Activated T-helper 1 cell treated with Interleukin-2 at 50 U/mL for 16 hours (primary cell): ENCODE results near the gene PCDHGA9.
"Not testable (repeated sequence)": the region's sequence is repeated elsewhere in the genome, so short reads cannot be mapped to it uniquely, and the experiment has no call there.

Source experiments
- DNase-seq: peaks from one replicate; pipeline ENCODE4 v3.0.0-alpha.2; 2020; ENCODE audit warnings: low read depth

Gene PCDHGA9

GRCh38 chr5:141402553-141403243, at the start of gene PCDHGA9:
TSS of gene PCDHGA9 (plus strand) at chr5:141402778. CDS start at chr5:141402953, 175 bp downstream.
- DNase-seq, result no peak

GRCh38 chr5:141354900-141355469, 47.6 kb upstream of the PCDHGA9 start, which contains the start of gene PCDHGA4:
TSS of gene PCDHGA4 (plus strand) at chr5:141355021. CDS start at chr5:141355108, 87 bp downstream.
- no peak for DNase-seq

GRCh38 chr5:141355641-141356040, 46.9 kb upstream of the PCDHGA9 start:
- DNase-seq, result no peak

- DNase-seq, result no peak
Measured at GRCh38 chr5:141356133-141356532, 46.4 kb upstream of the PCDHGA9 start.

- no peak for DNase-seq
Measured at GRCh38 chr5:141356950-141357349, 45.6 kb upstream of the PCDHGA9 start.

GRCh38 chr5:141359790-141360426, 42.7 kb upstream of the PCDHGA9 start, which contains the start of gene PCDHGB2:
TSS of gene PCDHGB2 (plus strand) at chr5:141359994. CDS start at chr5:141360136, 142 bp downstream.
- no peak for DNase-seq

GRCh38 chr5:141360685-141361084, 41.9 kb upstream of the PCDHGA9 start:
- no peak for DNase-seq

GRCh38 chr5:141362719-141363118, 39.9 kb upstream of the PCDHGA9 start:
- no peak for DNase-seq

GRCh38 chr5:141363952-141364660, 38.5 kb upstream of the PCDHGA9 start, which contains the start of gene PCDHGA5:
TSS of gene PCDHGA5 (plus strand) at chr5:141364162. CDS start at chr5:141364331, 169 bp downstream.
- no peak for DNase-seq

- no peak for DNase-seq
Measured at GRCh38 chr5:141366016-141366896, 36.3 kb upstream of the PCDHGA9 start.

- no peak for DNase-seq
Measured at GRCh38 chr5:141369994-141370848, 32.4 kb upstream of the PCDHGA9 start, which contains the start of gene PCDHGB3. TSS of gene PCDHGB3 (plus strand) at chr5:141370242. CDS start at chr5:141370395, 153 bp downstream.

GRCh38 chr5:141371572-141372475, 30.8 kb upstream of the PCDHGA9 start:
- no peak for DNase-seq

GRCh38 chr5:141373673-141374317, 28.8 kb upstream of the PCDHGA9 start, which contains the start of gene PCDHGA6:
TSS of gene PCDHGA6 (plus strand) at chr5:141373891. CDS start at chr5:141374084, 193 bp downstream.
- DNase-seq, result no peak

- DNase-seq, result no peak
Measured at GRCh38 chr5:141374627-141375026, 28.0 kb upstream of the PCDHGA9 start.

- DNase-seq, result not testable (repeated sequence)
Measured at GRCh38 chr5:141375444-141376155, 27.0 kb upstream of the PCDHGA9 start.

- DNase-seq, result no peak
Measured at GRCh38 chr5:141382469-141383294, 19.9 kb upstream of the PCDHGA9 start, which contains the start of gene PCDHGA7. TSS of gene PCDHGA7 (plus strand) at chr5:141382742. CDS start at chr5:141382900, 158 bp downstream.

GRCh38 chr5:141383345-141383744, 19.2 kb upstream of the PCDHGA9 start:
- no peak for DNase-seq
